Uterus (tissue), 4 donors: ENCODE results near the gene F3. TPM values are rescaled to one million over a fixed set of nuclear protein-coding genes. Genes with fewer than 3 reads are reported as not detected.
A peak's percentile ranks its signal among the peaks of the same experiment; 100 is the strongest.

Experiments used
- DNase-seq, 2 donors: peaks; one replicate each; pipeline ENCODE4 v3.0.0-alpha.2; 2019 to 2020
- H3K27ac ChIP-seq, 2 donors: fragments of 200-600 bp; sonication (generic); 1 replicate in 1 of 2; 2 replicates in 1 of 2; pipeline ENCODE4 v1.5.1; 2016 to 2018
- H3K27me3 ChIP-seq, 2 donors: fragments of 200-600 bp; sonication (generic); one replicate each; pipeline ENCODE4 v1.5.1; 2018 to 2019; ENCODE audit warnings: control low read depth in 1 of 2
- H3K36me3 ChIP-seq, 2 donors: fragments of 200-600 bp; sonication (generic); one replicate each; pipeline ENCODE4 v1.5.1; 2019; ENCODE audit warnings: control low read depth in 1 of 2
- H3K4me1 ChIP-seq, 2 donors: fragments of 200-600 bp; sonication (generic); one replicate each; pipeline ENCODE4 v1.5.1; 2018 to 2019; ENCODE audit warnings: control low read depth in 1 of 2
- H3K4me3 ChIP-seq, 2 donors: fragments of 200-600 bp; sonication (generic); 1 replicate in 1 of 2; 2 replicates in 1 of 2; pipeline ENCODE4 v1.5.1; 2018 to 2019; ENCODE audit warnings: mild to moderate bottlenecking in 1 of 2
- H3K9me3 ChIP-seq, 2 donors: fragments of 200-600 bp; sonication (generic); one replicate each; pipeline ENCODE4 v1.5.1; 2019; ENCODE audit warnings: control low read depth in 1 of 2
- CTCF ChIP-seq, 4 experiments: fragments of 200-600 bp in 2 of 4; fragments of 450-650 bp in 2 of 4; sonication (generic) in 2 of 4; IDR thresholded peaks; one replicate each; pipeline ENCODE4 v1.5.1; 2016 to 2019; ENCODE audit warnings: antibody characterized with exemption in 4 of 4, mild to moderate bottlenecking in 2 of 4, moderate library complexity in 1 of 4
- POLR2A ChIP-seq, 2 donors: fragments of 450-650 bp; IDR thresholded peaks; one replicate each; pipeline ENCODE4 v1.6.1; 2016; ENCODE audit warnings: antibody characterized with exemption in 2 of 2, mild to moderate bottlenecking in 1 of 2, moderate library complexity in 1 of 2
- intact Hi-C: fragments of 100-400 bp; cut with DNase I; formaldehyde crosslinking; loops from one replicate; pipeline ENCODE4 v1.15.1; 2023; ENCODE audit warnings: low total_unique reads
- total RNA-seq, 4 donors: library from RNA; depleted of rRNA in 3 of 4; stranded (reverse); fragments of >200 nt in 3 of 4; gene quantifications; one replicate each; pipeline versions ENCODE4 v1.1.0 to v1.2.4, GENCODE V29; 2014 to 2023
- donor health status: DM: yes; HTN: yes; CAD: no.

The F3 gene
- total RNA-seq, 4 donors from 2014 or later: 5.9 to 85.6 (median 40.9) TPM

DNA sequence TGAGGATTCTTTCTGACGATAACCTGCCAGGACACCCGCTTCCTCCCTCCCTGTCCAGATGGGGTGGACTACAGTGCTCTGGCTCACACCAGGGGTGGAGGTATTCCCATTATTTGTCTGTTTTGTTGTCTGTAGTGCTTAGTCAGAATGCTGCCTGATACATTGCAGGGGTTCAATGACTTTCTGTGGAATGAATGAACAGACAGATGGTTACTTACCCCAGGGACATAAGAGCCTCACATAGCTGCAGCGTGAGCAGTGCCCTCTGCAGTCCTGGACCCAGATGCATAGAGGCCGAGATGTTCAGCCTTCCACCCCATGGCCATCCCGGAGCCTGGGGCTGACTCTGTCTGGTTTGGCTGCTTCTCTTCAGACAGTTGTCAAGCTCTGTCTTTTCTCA, 13.0 kb upstream of the F3 start:
- intact Hi-C loops: no loop called here
- TF ChIP-seq POLR2A (IDR thresholded peaks at IDR 0.05) (no peak), CTCF (IDR thresholded peaks at IDR 0.05) (no peak)
- Histone ChIP-seq H3K36me3 (no peaks in the 10 kb centered on the region), H3K27me3 (no peaks in the 10 kb centered on the region), H3K4me1 (no peaks in the 10 kb centered on the region), H3K4me3 (no peak overlapping the region), H3K9me3 (no peaks in the 10 kb centered on the region), H3K27ac (no peak overlapping the region)
- DNase-seq: no peak

- Histone ChIP-seq H3K4me3 (no peak overlapping the region), H3K27ac (peak overlapping the region in 1 of 2 donors; percentile 11), H3K27me3 (no peaks in the 10 kb centered on the region), H3K9me3 (no peaks in the 10 kb centered on the region), H3K4me1 (no peaks in the 10 kb centered on the region), H3K36me3 (no peaks in the 10 kb centered on the region)
- TF ChIP-seq POLR2A (IDR thresholded peaks at IDR 0.05): no peak
- no peak for TF ChIP-seq CTCF (IDR thresholded peaks at IDR 0.05)
- DNase-seq: no peak
- intact Hi-C loops: no loop called here
Observed at GRCh38 chr1:94553931-94554330, 12.4 kb upstream of the F3 start.

- intact Hi-C loops: no loop called here
- no peak for DNase-seq
- TF ChIP-seq POLR2A (IDR thresholded peaks at IDR 0.05) (no peak), CTCF (IDR thresholded peaks at IDR 0.05) (no peak)
- H3K4me1 ChIP-seq: no peaks in the 10 kb centered on the region
- H3K27ac ChIP-seq: peak overlapping the region in 1 of 2 donors; percentile 22
- H3K9me3 ChIP-seq: no peaks in the 10 kb centered on the region
- no peaks in the 10 kb centered on the region for H3K27me3 ChIP-seq
- H3K4me3 ChIP-seq: no peak overlapping the region
- H3K36me3 ChIP-seq: no peaks in the 10 kb centered on the region
Observed at GRCh38 chr1:94553323-94553730, 11.8 kb upstream of the F3 start.

DNA sequence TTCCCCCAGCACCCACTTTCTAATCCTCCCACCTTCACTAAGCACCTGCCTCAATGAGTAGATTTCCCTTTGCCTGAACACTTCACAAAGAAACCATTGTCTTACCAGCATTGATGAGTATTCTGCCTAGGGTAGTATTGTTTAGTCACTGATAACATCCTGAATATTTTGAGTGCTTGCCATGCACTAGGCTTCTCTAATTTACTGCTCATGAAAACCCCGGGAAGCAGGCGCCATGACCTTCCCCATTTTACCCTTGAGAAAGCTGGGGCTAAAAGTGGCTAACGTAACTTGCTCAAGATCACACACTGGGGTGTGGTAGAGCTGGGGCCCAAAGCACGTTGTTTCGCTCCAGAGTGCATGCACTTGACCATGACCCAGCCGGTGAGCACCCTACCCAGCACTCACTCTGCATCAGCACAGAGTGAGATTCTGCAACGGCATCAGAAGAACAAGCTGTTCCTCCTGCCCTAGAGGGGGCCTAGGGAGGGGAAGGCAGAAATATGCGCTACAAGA, 10.6 kb upstream of the F3 start:
- intact Hi-C loops: no loop called here
- no peak for DNase-seq
- no peak for TF ChIP-seq POLR2A (IDR thresholded peaks at IDR 0.05)
- TF ChIP-seq CTCF (IDR thresholded peaks at IDR 0.05): no peak
- Histone ChIP-seq H3K9me3 (no peaks in the 10 kb centered on the region), H3K27me3 (no peaks in the 10 kb centered on the region), H3K36me3 (no peaks in the 10 kb centered on the region), H3K4me3 (no peak overlapping the region), H3K4me1 (no peaks in the 10 kb centered on the region), H3K27ac (no peak overlapping the region)

GRCh38 chr1:94551449-94551848, 9.9 kb upstream of the F3 start:
- Histone ChIP-seq H3K9me3 (no peaks in the 10 kb centered on the region), H3K27me3 (no peaks in the 10 kb centered on the region), H3K4me1 (no peaks in the 10 kb centered on the region), H3K27ac (no peak overlapping the region), H3K36me3 (no peaks in the 10 kb centered on the region), H3K4me3 (no peak overlapping the region)
- intact Hi-C loops: no loop called here
- TF ChIP-seq CTCF (IDR thresholded peaks at IDR 0.05) (no peak), POLR2A (IDR thresholded peaks at IDR 0.05) (no peak)
- no peak for DNase-seq
